OCI-LY7 (cell line): ENCODE results near the gene MAP4K5.

ENCODE experiments used
- EZH2phosphoT487 ChIP-seq: fragments of 200-600 bp; sonication (generic); IDR thresholded peaks from 2 replicates; pipeline ENCODE4 v1.6.1; 2018; ENCODE audit warnings: low read depth, borderline replicate concordance, mild to moderate bottlenecking, mixed run types, antibody characterized with exemption, low read length, moderate library complexity, mixed read lengths
- TF ChIP-seq, protein P1 (sequence below): fragments of 200-600 bp; sonication (generic); conservative IDR thresholded peaks from 2 replicates; pipeline ENCODE4 v1.5.1; 2014; ENCODE audit warnings: mild to moderate bottlenecking, antibody characterized with exemption, low read length, moderate library complexity, mixed read lengths

DNA sequence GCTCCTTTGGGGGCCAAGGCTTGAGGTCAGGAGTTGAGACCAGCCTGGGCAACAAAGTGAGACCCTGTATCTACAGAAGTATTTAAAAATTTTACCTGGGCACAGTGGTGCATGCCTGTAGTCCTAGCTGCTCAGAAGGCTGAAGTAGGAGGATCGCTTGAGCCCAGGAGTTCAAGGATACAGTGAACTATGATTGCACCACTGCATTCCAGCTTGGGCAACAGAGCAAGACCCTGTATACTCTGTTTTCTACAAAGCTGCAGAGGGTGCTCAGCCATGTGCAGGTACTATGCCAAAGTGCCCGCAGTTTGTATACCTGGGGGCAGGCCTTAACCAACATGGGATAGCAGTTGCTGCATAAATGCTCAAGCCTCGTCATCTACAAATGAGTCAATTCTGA, 108.8 kb downstream of the MAP4K5 start:
- TF ChIP-seq, protein P1, sequence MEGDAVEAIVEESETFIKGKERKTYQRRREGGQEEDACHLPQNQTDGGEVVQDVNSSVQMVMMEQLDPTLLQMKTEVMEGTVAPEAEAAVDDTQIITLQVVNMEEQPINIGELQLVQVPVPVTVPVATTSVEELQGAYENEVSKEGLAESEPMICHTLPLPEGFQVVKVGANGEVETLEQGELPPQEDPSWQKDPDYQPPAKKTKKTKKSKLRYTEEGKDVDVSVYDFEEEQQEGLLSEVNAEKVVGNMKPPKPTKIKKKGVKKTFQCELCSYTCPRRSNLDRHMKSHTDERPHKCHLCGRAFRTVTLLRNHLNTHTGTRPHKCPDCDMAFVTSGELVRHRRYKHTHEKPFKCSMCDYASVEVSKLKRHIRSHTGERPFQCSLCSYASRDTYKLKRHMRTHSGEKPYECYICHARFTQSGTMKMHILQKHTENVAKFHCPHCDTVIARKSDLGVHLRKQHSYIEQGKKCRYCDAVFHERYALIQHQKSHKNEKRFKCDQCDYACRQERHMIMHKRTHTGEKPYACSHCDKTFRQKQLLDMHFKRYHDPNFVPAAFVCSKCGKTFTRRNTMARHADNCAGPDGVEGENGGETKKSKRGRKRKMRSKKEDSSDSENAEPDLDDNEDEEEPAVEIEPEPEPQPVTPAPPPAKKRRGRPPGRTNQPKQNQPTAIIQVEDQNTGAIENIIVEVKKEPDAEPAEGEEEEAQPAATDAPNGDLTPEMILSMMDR, result no peak
- TF ChIP-seq EZH2phosphoT487, result no peak
